HUES6 (cell line): ENCODE data around the gene DHX9.

Source experiments
- H3K27ac ChIP-seq: 2 replicates; pipeline ENCODE4 v1.7.0; 2013; ENCODE audit warnings: low read depth, mild to moderate bottlenecking, low read length, inconsistent platforms
- H3K27me3 ChIP-seq: 2 replicates; pipeline ENCODE4 v1.6.1; 2013; ENCODE audit warnings: low read length; ENCODE audit not compliant: control insufficient read depth, insufficient read depth
- H3K36me3 ChIP-seq: 2 replicates; pipeline ENCODE4 v1.6.1; 2013; ENCODE audit warnings: low read length; ENCODE audit not compliant: control insufficient read depth, insufficient read depth
- H3K4me1 ChIP-seq: 2 replicates; pipeline ENCODE4 v1.6.1; 2013; ENCODE audit warnings: low read length; ENCODE audit not compliant: control insufficient read depth, insufficient read depth
- H3K4me3 ChIP-seq: 2 replicates; pipeline ENCODE4 v1.5.1; 2013; ENCODE audit warnings: low read depth, low read length
- H3K9ac ChIP-seq: one replicate; pipeline ENCODE4 v1.6.1; 2013; ENCODE audit warnings: mild to moderate bottlenecking, low read length
- H3K9me3 ChIP-seq: 2 replicates; pipeline ENCODE4 v1.6.1; 2013; ENCODE audit warnings: low read depth, low read length; ENCODE audit not compliant: control insufficient read depth, insufficient read depth

Gene DHX9

DNA sequence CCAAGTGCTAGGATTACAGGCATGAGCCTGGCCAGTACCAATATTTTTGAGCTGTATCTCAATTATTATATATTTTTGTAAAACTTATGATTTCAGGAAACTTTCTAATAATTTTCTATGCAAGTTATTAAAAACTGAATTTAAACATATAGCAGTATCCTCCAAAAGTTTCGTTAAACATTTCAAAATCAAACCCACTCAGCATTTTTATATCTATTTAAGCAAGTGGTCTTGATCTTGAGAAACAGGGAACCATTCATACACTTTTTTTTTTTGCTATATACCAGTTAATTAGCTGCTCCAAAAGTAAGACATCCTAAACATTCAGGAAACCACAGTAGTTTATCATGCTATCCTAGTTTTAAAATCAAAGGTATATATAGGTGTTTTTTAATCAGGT lies 91.8 kb downstream of the DHX9 start:
- Histone ChIP-seq H3K9me3 (peaks cover 2% of the 10 kb centered on the region; the same call in 1 of the 2 replicates), H3K36me3 (no peaks in the 10 kb centered on the region), H3K27ac (no peak overlapping the region), H3K4me3 (no peak overlapping the region), H3K9ac (no peak overlapping the region), H3K4me1 (no peaks in the 10 kb centered on the region), H3K27me3 (no peaks in the 10 kb centered on the region)

DNA sequence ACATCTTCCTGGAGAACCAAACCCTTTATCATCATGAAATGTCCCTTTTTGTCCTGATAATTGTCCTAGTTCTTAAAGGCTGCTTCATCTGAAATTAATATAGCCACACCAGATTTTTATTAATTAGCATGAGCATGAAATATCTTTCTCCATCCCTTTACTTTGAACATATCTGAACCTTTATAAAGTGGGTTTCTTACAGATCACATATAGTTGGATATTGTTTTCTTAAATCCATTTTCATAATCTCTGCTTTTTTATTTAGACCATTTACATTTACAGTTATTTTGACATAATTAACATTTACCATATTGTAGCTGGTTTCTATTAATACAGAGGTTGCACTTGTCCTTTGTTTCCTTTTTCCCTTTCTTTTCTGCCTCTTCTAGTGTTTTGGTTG lies 96.6 kb downstream of the DHX9 start:
- no peak overlapping the region for H3K4me3 ChIP-seq
- H3K4me1 ChIP-seq, result no peaks in the 10 kb centered on the region
- peaks cover 2% of the 10 kb centered on the region; the same call in 1 of the 2 replicates for H3K9me3 ChIP-seq
- H3K27ac ChIP-seq, result no peak overlapping the region
- H3K9ac ChIP-seq, result no peak overlapping the region
- no peaks in the 10 kb centered on the region for H3K36me3 ChIP-seq
- no peaks in the 10 kb centered on the region for H3K27me3 ChIP-seq
